ENCODE measurements around the gene FOXP2.

The FOXP2 gene

DNA sequence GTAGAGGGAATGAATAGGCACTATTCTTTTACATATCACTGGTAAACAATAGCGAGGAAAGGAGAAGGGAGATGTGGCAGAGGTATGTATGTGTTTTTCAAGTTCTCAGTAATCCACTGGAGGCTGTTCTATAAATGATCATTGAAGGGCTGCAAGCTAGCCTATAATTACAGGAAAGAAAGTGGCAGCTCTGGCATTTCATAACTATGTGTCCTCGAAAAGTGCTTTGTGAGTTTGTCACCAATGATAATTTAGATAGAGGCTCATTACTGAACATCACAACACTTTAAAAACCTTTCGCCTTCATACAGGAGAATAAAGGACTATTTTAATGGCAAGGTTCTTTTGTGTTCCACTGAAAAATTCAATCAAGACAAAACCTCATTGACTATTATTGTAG is 235.1 kb downstream of the FOXP2 start:
- no peaks in the 10 kb centered on the region for H3K27me3 Mint-ChIP-seq (ENCODE audit: low read depth, poor library complexity)
- H3K4me1 Mint-ChIP-seq: peaks cover 45% of the 10 kb centered on the region
- H3K4me3 Mint-ChIP-seq: no peak overlapping the region
- no peaks in the 10 kb centered on the region for H3K36me3 Mint-ChIP-seq (ENCODE audit: low read depth)
- no peaks in the 10 kb centered on the region for H3K9me3 Mint-ChIP-seq
- no peak for DNase-seq
- TF ChIP-seq, protein P1, sequence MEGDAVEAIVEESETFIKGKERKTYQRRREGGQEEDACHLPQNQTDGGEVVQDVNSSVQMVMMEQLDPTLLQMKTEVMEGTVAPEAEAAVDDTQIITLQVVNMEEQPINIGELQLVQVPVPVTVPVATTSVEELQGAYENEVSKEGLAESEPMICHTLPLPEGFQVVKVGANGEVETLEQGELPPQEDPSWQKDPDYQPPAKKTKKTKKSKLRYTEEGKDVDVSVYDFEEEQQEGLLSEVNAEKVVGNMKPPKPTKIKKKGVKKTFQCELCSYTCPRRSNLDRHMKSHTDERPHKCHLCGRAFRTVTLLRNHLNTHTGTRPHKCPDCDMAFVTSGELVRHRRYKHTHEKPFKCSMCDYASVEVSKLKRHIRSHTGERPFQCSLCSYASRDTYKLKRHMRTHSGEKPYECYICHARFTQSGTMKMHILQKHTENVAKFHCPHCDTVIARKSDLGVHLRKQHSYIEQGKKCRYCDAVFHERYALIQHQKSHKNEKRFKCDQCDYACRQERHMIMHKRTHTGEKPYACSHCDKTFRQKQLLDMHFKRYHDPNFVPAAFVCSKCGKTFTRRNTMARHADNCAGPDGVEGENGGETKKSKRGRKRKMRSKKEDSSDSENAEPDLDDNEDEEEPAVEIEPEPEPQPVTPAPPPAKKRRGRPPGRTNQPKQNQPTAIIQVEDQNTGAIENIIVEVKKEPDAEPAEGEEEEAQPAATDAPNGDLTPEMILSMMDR (IDR thresholded peaks at IDR 0.05): no peak
- no peak overlapping the region for H3K27ac Mint-ChIP-seq

DNA sequence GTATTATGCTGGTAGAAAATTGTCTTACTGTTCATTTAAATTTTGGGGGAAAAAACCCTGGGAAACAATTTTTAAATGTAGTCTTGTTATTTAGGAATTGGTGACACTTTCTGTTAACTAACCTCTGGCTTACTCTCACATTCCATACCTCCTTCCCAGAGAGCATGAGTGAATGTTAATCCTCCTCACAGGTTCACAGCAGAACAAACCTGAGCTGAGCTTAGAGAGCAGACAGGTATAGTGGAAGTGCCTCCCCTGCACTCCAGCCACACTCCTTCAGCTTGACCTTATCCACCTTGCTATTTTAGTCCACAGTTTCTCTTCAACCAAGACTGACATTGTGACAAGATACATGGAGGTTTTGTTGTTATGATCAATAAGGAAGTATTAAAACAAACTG is 235.9 kb downstream of the FOXP2 start:
- H3K4me1 Mint-ChIP-seq: peaks cover 44% of the 10 kb centered on the region
- H3K27me3 Mint-ChIP-seq (ENCODE audit: low read depth, poor library complexity): no peaks in the 10 kb centered on the region
- H3K36me3 Mint-ChIP-seq (ENCODE audit: low read depth): no peaks in the 10 kb centered on the region
- no peaks in the 10 kb centered on the region for H3K9me3 Mint-ChIP-seq
- no peak for DNase-seq
- no peak overlapping the region for H3K4me3 Mint-ChIP-seq
- TF ChIP-seq, protein P1 (IDR thresholded peaks at IDR 0.05): no peak
- no peak overlapping the region for H3K27ac Mint-ChIP-seq

DNA sequence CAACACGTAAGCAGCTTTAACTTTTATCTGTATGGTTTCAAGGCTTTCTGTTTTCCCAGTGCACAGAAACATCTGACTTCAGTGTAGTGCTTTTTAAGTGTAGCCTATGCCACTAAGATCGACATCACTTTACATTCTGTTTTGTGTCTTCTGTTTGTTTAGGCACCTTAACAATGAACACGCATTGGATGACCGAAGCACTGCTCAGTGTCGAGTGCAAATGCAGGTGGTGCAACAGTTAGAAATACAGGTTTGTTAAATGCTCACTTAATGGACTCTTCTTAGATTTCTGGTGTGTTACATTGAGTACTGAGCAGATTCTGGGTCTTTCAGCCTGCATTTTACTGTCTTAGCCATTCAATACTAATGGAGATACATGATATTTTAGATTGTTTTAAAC is 237.4 kb downstream of the FOXP2 start:
- Mint-ChIP-seq H3K4me3 (peak overlapping the region; percentile 32), H3K27ac (no peak overlapping the region), H3K27me3 (ENCODE audit: low read depth, poor library complexity) (no peaks in the 10 kb centered on the region), H3K36me3 (ENCODE audit: low read depth) (no peaks in the 10 kb centered on the region), H3K9me3 (no peaks in the 10 kb centered on the region), H3K4me1 (peaks cover 48% of the 10 kb centered on the region)
- TF ChIP-seq, protein P1 (IDR thresholded peaks at IDR 0.05): no peak
- DNase-seq: no peak

DNA sequence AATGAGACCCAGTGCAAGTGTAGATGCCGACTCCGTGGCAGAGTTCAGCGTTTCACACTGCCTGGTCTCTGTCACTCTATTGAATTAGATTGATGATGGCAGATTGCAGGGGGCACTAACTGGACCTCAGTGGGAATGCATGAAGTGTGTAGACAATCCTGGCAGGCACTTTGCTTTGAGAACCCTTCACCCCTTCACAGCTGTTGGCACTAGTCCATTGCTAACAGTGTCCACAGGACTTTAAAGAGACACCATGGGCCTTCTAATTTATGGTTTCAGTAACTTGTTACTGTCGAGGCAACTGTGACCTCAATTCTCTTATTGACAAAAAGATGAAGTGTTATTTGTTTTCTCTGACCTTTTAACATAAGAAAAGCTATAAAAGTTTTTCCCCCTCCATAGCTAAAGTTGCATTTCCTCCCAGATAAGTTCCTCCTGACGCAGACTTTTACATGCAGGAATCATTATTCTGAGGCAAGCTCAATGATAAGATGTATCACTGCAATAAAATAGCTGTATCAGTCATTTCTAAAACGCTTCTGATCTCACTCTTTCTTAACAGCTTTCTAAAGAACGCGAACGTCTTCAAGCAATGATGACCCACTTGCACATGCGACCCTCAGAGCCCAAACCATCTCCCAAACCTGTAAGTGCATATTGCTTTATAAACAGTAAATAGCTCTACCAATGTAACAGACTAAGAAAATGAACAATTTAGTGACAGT is 238.9 kb downstream of the FOXP2 start:
- TF ChIP-seq, protein P1 (IDR thresholded peaks at IDR 0.05): no peak
- H3K27me3 Mint-ChIP-seq (ENCODE audit: low read depth, poor library complexity): no peaks in the 10 kb centered on the region
- H3K27ac Mint-ChIP-seq: peak overlapping the region; percentile 69
- no peaks in the 10 kb centered on the region for H3K9me3 Mint-ChIP-seq
- peak overlapping the region; percentile 68 for H3K4me3 Mint-ChIP-seq
- no peaks in the 10 kb centered on the region for H3K36me3 Mint-ChIP-seq (ENCODE audit: low read depth)
- H3K4me1 Mint-ChIP-seq: peaks cover 52% of the 10 kb centered on the region
- peak; percentile 23 for DNase-seq

DNA sequence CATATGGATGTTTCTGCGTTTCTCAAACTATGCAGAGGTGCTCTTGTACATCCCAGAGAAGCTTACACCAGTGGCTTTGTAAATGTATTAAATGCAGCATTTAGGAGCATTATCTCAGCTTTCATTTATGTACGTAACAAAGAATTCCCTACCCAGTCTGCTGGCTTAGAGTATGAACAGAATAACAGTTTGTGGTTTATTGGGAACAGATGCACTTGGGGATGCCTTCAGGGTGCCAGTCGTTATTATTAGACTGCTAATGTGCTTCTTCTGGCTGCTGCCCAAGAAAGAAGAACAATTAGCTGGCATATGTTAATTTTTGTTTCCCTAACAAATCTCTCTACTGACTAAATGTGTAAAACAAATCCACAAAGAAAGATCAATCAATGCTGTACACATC is 241.9 kb downstream of the FOXP2 start:
- Mint-ChIP-seq H3K4me3 (no peak overlapping the region), H3K27ac (no peak overlapping the region), H3K9me3 (no peaks in the 10 kb centered on the region), H3K4me1 (peaks cover 66% of the 10 kb centered on the region), H3K36me3 (ENCODE audit: low read depth) (no peaks in the 10 kb centered on the region), H3K27me3 (ENCODE audit: low read depth, poor library complexity) (no peaks in the 10 kb centered on the region)
- DNase-seq: no peak
- TF ChIP-seq, protein P1 (IDR thresholded peaks at IDR 0.05): no peak

DNA sequence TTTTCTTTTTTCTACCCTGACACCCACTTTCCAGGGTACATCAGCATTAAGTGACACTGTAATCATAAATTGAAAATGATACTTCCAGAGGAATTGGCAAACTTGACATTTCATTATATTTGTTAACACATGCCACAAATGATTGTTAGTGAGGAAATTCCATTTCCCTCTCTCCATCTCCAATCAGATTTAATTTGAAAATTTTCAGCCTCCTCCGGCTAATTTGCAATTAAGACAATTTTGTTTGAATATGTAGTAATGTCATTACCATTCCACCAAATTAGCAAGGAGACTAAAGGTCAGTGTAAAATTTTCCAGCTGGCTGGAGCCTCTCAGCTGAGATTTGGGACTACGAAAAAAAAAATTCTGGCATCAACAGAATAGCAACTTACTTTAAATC is 242.7 kb downstream of the FOXP2 start:
- H3K9me3 Mint-ChIP-seq: no peaks in the 10 kb centered on the region
- no peak for DNase-seq
- no peaks in the 10 kb centered on the region for H3K36me3 Mint-ChIP-seq (ENCODE audit: low read depth)
- H3K4me3 Mint-ChIP-seq: no peak overlapping the region
- H3K4me1 Mint-ChIP-seq: peaks cover 64% of the 10 kb centered on the region
- H3K27me3 Mint-ChIP-seq (ENCODE audit: low read depth, poor library complexity): no peaks in the 10 kb centered on the region
- no peak overlapping the region for H3K27ac Mint-ChIP-seq
- TF ChIP-seq, protein P1 (IDR thresholded peaks at IDR 0.05): no peak

Data from nephron progenitor cell (in vitro differentiated cells).